ENCODE data around the gene AGFG2. TPM values are rescaled to one million over a fixed set of nuclear protein-coding genes. Genes with fewer than 3 reads are reported as not detected.

Gene AGFG2
- total and polyA plus RNA-seq, 10 of the 15 experiments (the other 5 are each of a cell fraction or from before 2014, with no cell fraction given): 0.90 to 71.5 (median 25.4) TPM

DNA sequence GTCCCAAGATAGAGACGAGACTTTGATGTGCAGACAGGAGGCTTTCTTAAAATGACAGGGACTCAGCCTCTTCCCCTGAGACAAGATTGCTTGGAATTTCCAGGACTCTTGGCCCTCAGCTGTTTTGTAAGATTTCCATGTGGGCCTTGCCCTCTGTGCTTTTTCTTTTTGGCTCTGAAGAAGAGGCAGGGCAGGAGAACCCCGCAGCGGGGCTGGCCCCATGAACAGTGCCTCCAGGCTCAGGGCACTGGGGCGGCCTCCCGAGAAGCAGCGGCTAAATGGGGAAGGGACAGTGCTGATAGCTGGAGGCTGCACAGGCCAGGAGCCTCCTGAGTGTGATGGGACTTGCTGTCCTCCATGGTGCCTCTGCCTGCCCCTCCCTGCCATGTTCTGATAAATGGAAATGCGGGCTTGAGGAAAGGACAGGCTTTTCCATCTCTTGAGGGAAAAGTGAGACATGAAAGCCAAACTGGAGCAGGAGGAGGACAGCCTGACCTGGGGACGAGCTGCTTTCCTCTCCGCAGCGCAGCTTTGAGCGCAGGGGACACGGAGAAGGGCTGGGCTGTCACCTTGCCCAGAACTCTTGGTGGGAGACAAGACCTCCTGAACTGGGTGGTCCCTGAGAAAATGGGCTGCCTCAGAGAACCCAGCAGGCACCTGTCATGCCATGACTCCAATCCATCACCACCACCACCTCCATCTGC, 22.6 kb downstream of the AGFG2 start:
- ATAC-seq (no peak), DNase-seq (ENCODE audit: low read depth, low spot score) (no peak), FAIRE-seq (no peak)
- Histone ChIP-seq H3K4me3 (no peak overlapping the region), H3K79me2 (ENCODE audit: control insufficient read depth, insufficient read depth, low read length) (no peaks in the 10 kb centered on the region), H3K27me3 (replicated peaks in 1 of 2; ENCODE audit: control insufficient read depth in 2 of 2, insufficient read depth in 2 of 2, low read length in 1 of 2) (no peaks in the 10 kb centered on the region), H3K9me3 (replicated peaks; ENCODE audit: control insufficient read depth, insufficient read depth, low read length) (no peaks in the 10 kb centered on the region), H3K4me1 (ENCODE audit: control insufficient read depth, insufficient read depth, low read length) (no peaks in the 10 kb centered on the region; the same call in 1 of the 2 replicates), H2AFZ (ENCODE audit: control insufficient read depth, low read depth, low read length) (no peak overlapping the region), H3K4me2 (ENCODE audit: control insufficient read depth, insufficient read depth) (no peak overlapping the region), H3K36me3 (ENCODE audit: control insufficient read depth in 2 of 2, insufficient read depth in 2 of 2, low read length in 1 of 2) (peaks cover 18 to 28% of the 10 kb centered on the region in 2 experiments; a peak in 3 of 4 replicates), H4K20me1 (ENCODE audit: control insufficient read depth, insufficient read depth) (no peaks in the 10 kb centered on the region), H3K9ac (ENCODE audit: control insufficient read depth, insufficient read depth, low read length) (no peak overlapping the region), H3K27ac (ENCODE audit: control insufficient read depth, insufficient read depth) (no peak overlapping the region)
- CTCF ChIA-PET: interaction anchor here (0.6 to 12.6 kb wide), 7 partner anchors 14 to 290 kb away, joined by 3 to 190 read pairs (median 5); partner anchors contain the start of genes FBXO24, LRCH4, NYAP1 and TSC22D4
- in situ Hi-C loops (cut with MboI): no loop called here
- intact Hi-C loops (cut with micrococcal nuclease; ENCODE audit: unreplicated experiment): loop anchor here (5.0 kb wide), 1 partner anchor 131 kb away; the partner anchor contains the start of gene GIGYF1
- WGBS (ENCODE audit: insufficient coverage, insufficient replicate concordance, low lambda C conversion rate, missing lambda C conversion rate): 98% methylated on average over 12 of the region's 12 CpGs
- POLR2A ChIA-PET: interaction anchor here (0.7 kb wide), 1 partner anchor 17 kb away, joined by 4 read pairs; no protein-coding TSS in a partner anchor
- BruUV-seq (replicated peaks): no TSS peak
- SMC1A ChIA-PET (ENCODE audit: uncharacterized antibody, unreplicated experiment): interaction anchor here (0.9 to 8.5 kb wide), 4 partner anchors 15 to 69 kb away, joined by 3 to 127 read pairs (median 4); no protein-coding TSS in a partner anchor
- RAD21 ChIA-PET (ENCODE audit: unreplicated experiment): interaction anchor here (1.1 to 4.2 kb wide), 2 partner anchors 16 to 83 kb away, joined by 3 to 90 read pairs; partner anchors contain the start of gene TSC22D4
- TF ChIP-seq ESRRA (IDR thresholded peaks at IDR 0.05; ENCODE audit: low read length) (no peak), MXI1 (IDR thresholded peaks at IDR 0.05; ENCODE audit: low read depth, low read length) (no peak), EGR1 (IDR thresholded peaks at IDR 0.05; ENCODE audit: borderline replicate concordance in 1 of 2, low read depth in 2 of 2, low read length in 2 of 2) (no peak), EP300 (IDR thresholded peaks at IDR 0.05; ENCODE audit: borderline replicate concordance in 1 of 2, control insufficient read depth in 1 of 2, low read depth in 2 of 2, low read length in 2 of 2) (no peak), BCL11A (IDR thresholded peaks at IDR 0.05; ENCODE audit: low read depth, low read length) (no peak), ZNF217 (IDR thresholded peaks at IDR 0.05) (no peak), HDAC6 (IDR thresholded peaks at IDR 0.05; ENCODE audit: unreplicated experiment) (no peak)
- TF ChIP-seq, protein P1, sequence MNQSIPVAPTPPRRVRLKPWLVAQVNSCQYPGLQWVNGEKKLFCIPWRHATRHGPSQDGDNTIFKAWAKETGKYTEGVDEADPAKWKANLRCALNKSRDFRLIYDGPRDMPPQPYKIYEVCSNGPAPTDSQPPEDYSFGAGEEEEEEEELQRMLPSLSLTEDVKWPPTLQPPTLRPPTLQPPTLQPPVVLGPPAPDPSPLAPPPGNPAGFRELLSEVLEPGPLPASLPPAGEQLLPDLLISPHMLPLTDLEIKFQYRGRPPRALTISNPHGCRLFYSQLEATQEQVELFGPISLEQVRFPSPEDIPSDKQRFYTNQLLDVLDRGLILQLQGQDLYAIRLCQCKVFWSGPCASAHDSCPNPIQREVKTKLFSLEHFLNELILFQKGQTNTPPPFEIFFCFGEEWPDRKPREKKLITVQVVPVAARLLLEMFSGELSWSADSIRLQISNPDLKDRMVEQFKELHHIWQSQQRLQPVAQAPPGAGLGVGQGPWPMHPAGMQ (IDR thresholded peaks at IDR 0.05; ENCODE audit: borderline replicate concordance): no peak
- TF ChIP-seq, protein P2, sequence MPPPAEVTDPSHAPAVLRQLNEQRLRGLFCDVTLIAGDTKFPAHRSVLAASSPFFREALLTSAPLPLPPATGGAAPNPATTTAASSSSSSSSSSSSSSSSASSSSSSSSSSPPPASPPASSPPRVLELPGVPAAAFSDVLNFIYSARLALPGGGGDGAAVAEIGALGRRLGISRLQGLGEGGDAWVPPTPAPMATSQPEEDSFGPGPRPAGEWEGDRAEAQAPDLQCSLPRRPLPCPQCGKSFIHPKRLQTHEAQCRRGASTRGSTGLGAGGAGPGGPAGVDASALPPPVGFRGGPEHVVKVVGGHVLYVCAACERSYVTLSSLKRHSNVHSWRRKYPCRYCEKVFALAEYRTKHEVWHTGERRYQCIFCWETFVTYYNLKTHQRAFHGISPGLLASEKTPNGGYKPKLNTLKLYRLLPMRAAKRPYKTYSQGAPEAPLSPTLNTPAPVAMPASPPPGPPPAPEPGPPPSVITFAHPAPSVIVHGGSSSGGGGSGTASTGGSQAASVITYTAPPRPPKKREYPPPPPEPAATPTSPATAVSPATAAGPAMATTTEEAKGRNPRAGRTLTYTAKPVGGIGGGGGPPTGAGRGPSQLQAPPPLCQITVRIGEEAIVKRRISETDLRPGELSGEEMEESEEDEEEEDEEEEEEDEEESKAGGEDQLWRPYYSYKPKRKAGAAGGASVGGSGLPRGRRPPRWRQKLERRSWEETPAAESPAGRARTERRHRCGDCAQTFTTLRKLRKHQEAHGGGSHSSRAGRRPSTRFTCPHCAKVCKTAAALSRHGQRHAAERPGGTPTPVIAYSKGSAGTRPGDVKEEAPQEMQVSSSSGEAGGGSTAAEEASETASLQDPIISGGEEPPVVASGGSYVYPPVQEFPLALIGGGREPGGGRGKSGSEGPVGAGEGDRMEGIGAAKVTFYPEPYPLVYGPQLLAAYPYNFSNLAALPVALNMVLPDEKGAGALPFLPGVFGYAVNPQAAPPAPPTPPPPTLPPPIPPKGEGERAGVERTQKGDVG (CRISPR knock-in tag; IDR thresholded peaks at IDR 0.05): no peak
- TF ChIP-seq, protein P3, sequence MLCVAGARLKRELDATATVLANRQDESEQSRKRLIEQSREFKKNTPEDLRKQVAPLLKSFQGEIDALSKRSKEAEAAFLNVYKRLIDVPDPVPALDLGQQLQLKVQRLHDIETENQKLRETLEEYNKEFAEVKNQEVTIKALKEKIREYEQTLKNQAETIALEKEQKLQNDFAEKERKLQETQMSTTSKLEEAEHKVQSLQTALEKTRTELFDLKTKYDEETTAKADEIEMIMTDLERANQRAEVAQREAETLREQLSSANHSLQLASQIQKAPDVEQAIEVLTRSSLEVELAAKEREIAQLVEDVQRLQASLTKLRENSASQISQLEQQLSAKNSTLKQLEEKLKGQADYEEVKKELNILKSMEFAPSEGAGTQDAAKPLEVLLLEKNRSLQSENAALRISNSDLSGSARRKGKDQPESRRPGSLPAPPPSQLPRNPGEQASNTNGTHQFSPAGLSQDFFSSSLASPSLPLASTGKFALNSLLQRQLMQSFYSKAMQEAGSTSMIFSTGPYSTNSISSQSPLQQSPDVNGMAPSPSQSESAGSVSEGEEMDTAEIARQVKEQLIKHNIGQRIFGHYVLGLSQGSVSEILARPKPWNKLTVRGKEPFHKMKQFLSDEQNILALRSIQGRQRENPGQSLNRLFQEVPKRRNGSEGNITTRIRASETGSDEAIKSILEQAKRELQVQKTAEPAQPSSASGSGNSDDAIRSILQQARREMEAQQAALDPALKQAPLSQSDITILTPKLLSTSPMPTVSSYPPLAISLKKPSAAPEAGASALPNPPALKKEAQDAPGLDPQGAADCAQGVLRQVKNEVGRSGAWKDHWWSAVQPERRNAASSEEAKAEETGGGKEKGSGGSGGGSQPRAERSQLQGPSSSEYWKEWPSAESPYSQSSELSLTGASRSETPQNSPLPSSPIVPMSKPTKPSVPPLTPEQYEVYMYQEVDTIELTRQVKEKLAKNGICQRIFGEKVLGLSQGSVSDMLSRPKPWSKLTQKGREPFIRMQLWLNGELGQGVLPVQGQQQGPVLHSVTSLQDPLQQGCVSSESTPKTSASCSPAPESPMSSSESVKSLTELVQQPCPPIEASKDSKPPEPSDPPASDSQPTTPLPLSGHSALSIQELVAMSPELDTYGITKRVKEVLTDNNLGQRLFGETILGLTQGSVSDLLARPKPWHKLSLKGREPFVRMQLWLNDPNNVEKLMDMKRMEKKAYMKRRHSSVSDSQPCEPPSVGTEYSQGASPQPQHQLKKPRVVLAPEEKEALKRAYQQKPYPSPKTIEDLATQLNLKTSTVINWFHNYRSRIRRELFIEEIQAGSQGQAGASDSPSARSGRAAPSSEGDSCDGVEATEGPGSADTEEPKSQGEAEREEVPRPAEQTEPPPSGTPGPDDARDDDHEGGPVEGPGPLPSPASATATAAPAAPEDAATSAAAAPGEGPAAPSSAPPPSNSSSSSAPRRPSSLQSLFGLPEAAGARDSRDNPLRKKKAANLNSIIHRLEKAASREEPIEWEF (IDR thresholded peaks at IDR 0.05; ENCODE audit: insufficient replicate concordance, low read depth, low read length): no peak

Measured in GM12878 (cell line).